ENCODE measurements around the gene GUCA2B. TPM values are rescaled to one million over a fixed set of nuclear protein-coding genes. Genes with fewer than 3 reads are reported as not detected.

GUCA2B gene
- total and polyA plus RNA-seq, 4 donors = 1.7 to 3.3 TPM; not detected in 2

- Histone ChIP-seq H3K9ac (ENCODE audit: low read depth in 1 of 2, low read length in 2 of 2) (no peak overlapping the region), H3K4me3 (ENCODE audit: low read depth in 1 of 3, low read length in 3 of 3) (no peak overlapping the region), H3K27me3 (ENCODE audit: control insufficient read depth in 4 of 4, insufficient read depth in 4 of 4, low read length in 3 of 4) (no peaks in the 10 kb centered on the region), H3K27ac (ENCODE audit: low read depth in 1 of 2, low read length in 2 of 2) (no peak overlapping the region), H3K9me3 (ENCODE audit: control insufficient read depth in 4 of 4, low read length in 3 of 4) (peaks cover 0 to 1% (median 0%) of the 10 kb centered on the region in 4 donors), H3K4me1 (ENCODE audit: control insufficient read depth in 4 of 4, insufficient read depth in 4 of 4, low read length in 3 of 4) (peaks cover 8 to 20% (median 10%) of the 10 kb centered on the region in 4 donors), H3K36me3 (ENCODE audit: control insufficient read depth in 4 of 4, insufficient read depth in 3 of 4, low read depth in 1 of 4, low read length in 3 of 4) (no peaks in the 10 kb centered on the region)
- WGBS = 93% methylated on average over 13 of the region's 13 CpGs
- DNase-seq (ENCODE audit: low spot score) = no peak
- TF ChIP-seq NR2F2 (IDR thresholded peaks at IDR 0.05) (no peak), JUND (IDR thresholded peaks at IDR 0.05) (no peak), RXRA (IDR thresholded peaks at IDR 0.05) (no peak), MAX (IDR thresholded peaks at IDR 0.05) (no peak), YY1 (IDR thresholded peaks at IDR 0.05) (no peak), ATF3 (IDR thresholded peaks at IDR 0.05) (no peak)
- TF ChIP-seq, protein P1, sequence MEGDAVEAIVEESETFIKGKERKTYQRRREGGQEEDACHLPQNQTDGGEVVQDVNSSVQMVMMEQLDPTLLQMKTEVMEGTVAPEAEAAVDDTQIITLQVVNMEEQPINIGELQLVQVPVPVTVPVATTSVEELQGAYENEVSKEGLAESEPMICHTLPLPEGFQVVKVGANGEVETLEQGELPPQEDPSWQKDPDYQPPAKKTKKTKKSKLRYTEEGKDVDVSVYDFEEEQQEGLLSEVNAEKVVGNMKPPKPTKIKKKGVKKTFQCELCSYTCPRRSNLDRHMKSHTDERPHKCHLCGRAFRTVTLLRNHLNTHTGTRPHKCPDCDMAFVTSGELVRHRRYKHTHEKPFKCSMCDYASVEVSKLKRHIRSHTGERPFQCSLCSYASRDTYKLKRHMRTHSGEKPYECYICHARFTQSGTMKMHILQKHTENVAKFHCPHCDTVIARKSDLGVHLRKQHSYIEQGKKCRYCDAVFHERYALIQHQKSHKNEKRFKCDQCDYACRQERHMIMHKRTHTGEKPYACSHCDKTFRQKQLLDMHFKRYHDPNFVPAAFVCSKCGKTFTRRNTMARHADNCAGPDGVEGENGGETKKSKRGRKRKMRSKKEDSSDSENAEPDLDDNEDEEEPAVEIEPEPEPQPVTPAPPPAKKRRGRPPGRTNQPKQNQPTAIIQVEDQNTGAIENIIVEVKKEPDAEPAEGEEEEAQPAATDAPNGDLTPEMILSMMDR (IDR thresholded peaks at IDR 0.05; ENCODE audit: low read depth, low read length, missing input control) = no peak
- TF ChIP-seq, protein P2, sequence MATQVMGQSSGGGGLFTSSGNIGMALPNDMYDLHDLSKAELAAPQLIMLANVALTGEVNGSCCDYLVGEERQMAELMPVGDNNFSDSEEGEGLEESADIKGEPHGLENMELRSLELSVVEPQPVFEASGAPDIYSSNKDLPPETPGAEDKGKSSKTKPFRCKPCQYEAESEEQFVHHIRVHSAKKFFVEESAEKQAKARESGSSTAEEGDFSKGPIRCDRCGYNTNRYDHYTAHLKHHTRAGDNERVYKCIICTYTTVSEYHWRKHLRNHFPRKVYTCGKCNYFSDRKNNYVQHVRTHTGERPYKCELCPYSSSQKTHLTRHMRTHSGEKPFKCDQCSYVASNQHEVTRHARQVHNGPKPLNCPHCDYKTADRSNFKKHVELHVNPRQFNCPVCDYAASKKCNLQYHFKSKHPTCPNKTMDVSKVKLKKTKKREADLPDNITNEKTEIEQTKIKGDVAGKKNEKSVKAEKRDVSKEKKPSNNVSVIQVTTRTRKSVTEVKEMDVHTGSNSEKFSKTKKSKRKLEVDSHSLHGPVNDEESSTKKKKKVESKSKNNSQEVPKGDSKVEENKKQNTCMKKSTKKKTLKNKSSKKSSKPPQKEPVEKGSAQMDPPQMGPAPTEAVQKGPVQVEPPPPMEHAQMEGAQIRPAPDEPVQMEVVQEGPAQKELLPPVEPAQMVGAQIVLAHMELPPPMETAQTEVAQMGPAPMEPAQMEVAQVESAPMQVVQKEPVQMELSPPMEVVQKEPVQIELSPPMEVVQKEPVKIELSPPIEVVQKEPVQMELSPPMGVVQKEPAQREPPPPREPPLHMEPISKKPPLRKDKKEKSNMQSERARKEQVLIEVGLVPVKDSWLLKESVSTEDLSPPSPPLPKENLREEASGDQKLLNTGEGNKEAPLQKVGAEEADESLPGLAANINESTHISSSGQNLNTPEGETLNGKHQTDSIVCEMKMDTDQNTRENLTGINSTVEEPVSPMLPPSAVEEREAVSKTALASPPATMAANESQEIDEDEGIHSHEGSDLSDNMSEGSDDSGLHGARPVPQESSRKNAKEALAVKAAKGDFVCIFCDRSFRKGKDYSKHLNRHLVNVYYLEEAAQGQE (IDR thresholded peaks at IDR 0.05) = no peak
These were observed 1.5 kb downstream of the GUCA2B start for GRCh38 chr1:42154685-42155084.

DNA sequence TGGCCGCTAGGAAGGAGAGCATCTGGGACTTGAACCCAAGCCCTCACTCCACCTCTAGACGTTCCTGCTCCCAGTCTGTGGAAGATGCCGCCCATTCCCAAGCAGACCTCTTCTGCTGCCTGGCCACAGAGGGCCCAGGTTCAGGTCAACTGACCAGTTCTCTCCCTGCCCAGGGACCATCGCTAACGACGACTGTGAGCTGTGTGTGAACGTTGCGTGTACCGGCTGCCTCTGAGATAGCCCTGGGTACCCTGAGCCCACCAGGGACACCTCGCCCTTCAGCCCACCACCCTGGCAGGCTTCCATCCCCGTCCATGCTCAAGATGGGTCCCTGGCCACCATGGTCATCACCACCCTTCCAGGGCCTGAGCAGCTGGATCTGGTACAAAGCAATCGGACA is 2.2 kb downstream of the GUCA2B start:
- peaks cover 0 to 1% (median 0%) of the 10 kb centered on the region in 4 donors for H3K9me3 ChIP-seq (ENCODE audit: control insufficient read depth in 4 of 4, low read length in 3 of 4)
- H3K4me1 ChIP-seq (ENCODE audit: control insufficient read depth in 4 of 4, insufficient read depth in 4 of 4, low read length in 3 of 4) = peaks cover 8 to 20% (median 10%) of the 10 kb centered on the region in 4 donors
- H3K27ac ChIP-seq (ENCODE audit: low read depth in 1 of 2, low read length in 2 of 2) = no peak overlapping the region
- H3K36me3 ChIP-seq (ENCODE audit: control insufficient read depth in 4 of 4, insufficient read depth in 3 of 4, low read depth in 1 of 4, low read length in 3 of 4) = no peaks in the 10 kb centered on the region
- 92% methylated on average over 12 of the region's 12 CpGs for WGBS
- no peak for TF ChIP-seq MAX (IDR thresholded peaks at IDR 0.05)
- H3K9ac ChIP-seq (ENCODE audit: low read depth in 1 of 2, low read length in 2 of 2) = no peak overlapping the region
- H3K27me3 ChIP-seq (ENCODE audit: control insufficient read depth in 4 of 4, insufficient read depth in 4 of 4, low read length in 3 of 4) = no peaks in the 10 kb centered on the region
- H3K4me3 ChIP-seq (ENCODE audit: low read depth in 1 of 3, low read length in 3 of 3) = no peak overlapping the region
- no peak for DNase-seq (ENCODE audit: low spot score)

DNA sequence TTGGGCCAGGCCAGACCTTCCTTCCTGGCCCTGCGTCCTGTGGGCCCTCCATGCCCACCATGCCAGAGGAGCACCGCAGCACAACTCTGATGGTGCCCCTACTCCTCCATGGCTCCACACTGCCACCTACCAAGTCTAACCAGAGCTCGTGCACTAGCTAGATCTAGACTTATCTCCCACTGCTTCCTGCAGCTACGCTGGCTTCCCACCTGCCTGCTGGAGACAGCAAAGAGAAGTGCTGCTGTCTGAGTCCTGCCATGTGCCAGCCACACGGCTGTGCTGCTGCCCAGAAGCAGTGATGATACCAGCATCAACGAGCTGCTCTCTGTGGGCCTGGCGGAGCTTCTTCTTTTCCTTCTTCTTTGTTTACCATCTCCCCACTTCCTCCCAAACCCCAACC is 4.5 kb downstream of the GUCA2B start:
- H3K4me3 ChIP-seq (ENCODE audit: low read depth in 1 of 3, low read length in 3 of 3) = no peak overlapping the region
- H3K9me3 ChIP-seq (ENCODE audit: control insufficient read depth in 4 of 4, low read length in 3 of 4) = peaks cover 0 to 3% (median under 1%) of the 10 kb centered on the region in 4 donors
- no peaks in the 10 kb centered on the region for H3K36me3 ChIP-seq (ENCODE audit: control insufficient read depth in 4 of 4, insufficient read depth in 3 of 4, low read depth in 1 of 4, low read length in 3 of 4)
- H3K27me3 ChIP-seq (ENCODE audit: control insufficient read depth in 4 of 4, insufficient read depth in 4 of 4, low read length in 3 of 4) = no peaks in the 10 kb centered on the region
- no peak overlapping the region for H3K27ac ChIP-seq (ENCODE audit: low read depth in 1 of 2, low read length in 2 of 2)
- DNase-seq (ENCODE audit: low spot score) = no peak
- peaks cover 2 to 9% (median 7%) of the 10 kb centered on the region in 4 donors for H3K4me1 ChIP-seq (ENCODE audit: control insufficient read depth in 4 of 4, insufficient read depth in 4 of 4, low read length in 3 of 4)
- H3K9ac ChIP-seq (ENCODE audit: low read depth in 1 of 2, low read length in 2 of 2) = no peak overlapping the region
- TF ChIP-seq ATF3 (IDR thresholded peaks at IDR 0.05) (no peak), RXRA (IDR thresholded peaks at IDR 0.05) (no peak), HNF4G (IDR thresholded peaks at IDR 0.05) (no peak), GABPA (IDR thresholded peaks at IDR 0.05 in 1 of 2, conservative IDR thresholded peaks at IDR 0.05 in 1 of 2) (no peak)
- WGBS = 74% methylated on average over 7 of the region's 7 CpGs

Measured in liver (tissue), 9 donors.